ENCODE results near the gene SCGB1C1. TPM values are rescaled to one million over a fixed set of nuclear protein-coding genes. Genes with fewer than 3 reads are reported as not detected.
"Not testable (repeated sequence)": the region's sequence is repeated elsewhere in the genome, so short reads cannot be mapped to it uniquely, and the experiment has no call there.

The SCGB1C1 gene
- not detected in 3 replicates for total RNA-seq

GRCh38 chr11:192674-193128 is at the start of gene SCGB1C1:
Gene SCGB1C1, plus strand, starts transcription at chr11:193078. Its CDS starts 22 bp downstream, at chr11:193100.
- DNase-seq (ENCODE audit: low spot score in 2 of 2, unreplicated experiment in 2 of 2); H3K4me3 Mint-ChIP-seq; H3K27me3 Mint-ChIP-seq (ENCODE audit: low read depth); H3K4me1 Mint-ChIP-seq; H3K27ac Mint-ChIP-seq; H3K9me3 Mint-ChIP-seq; H3K36me3 Mint-ChIP-seq: not testable (repeated sequence)

GRCh38 chr11:180242-180641 is 12.6 kb upstream of the SCGB1C1 start:
- H3K4me3 Mint-ChIP-seq; H3K27me3 Mint-ChIP-seq (ENCODE audit: low read depth); DNase-seq (ENCODE audit: low spot score in 2 of 2, unreplicated experiment in 2 of 2); H3K27ac Mint-ChIP-seq; H3K36me3 Mint-ChIP-seq; H3K4me1 Mint-ChIP-seq; H3K9me3 Mint-ChIP-seq: not testable (repeated sequence)
- TF ChIP-seq CTCF (IDR thresholded peaks at IDR 0.05; ENCODE audit: unreplicated experiment): peak; percentile 27

- not testable (repeated sequence) for DNase-seq (ENCODE audit: low spot score in 2 of 2, unreplicated experiment in 2 of 2); H3K9me3 Mint-ChIP-seq; H3K4me1 Mint-ChIP-seq; H3K4me3 Mint-ChIP-seq; H3K27ac Mint-ChIP-seq; H3K27me3 Mint-ChIP-seq (ENCODE audit: low read depth); H3K36me3 Mint-ChIP-seq
Observed at GRCh38 chr11:189200-189783, 3.6 kb upstream of the SCGB1C1 start.

GRCh38 chr11:189843-190311 is 3.0 kb upstream of the SCGB1C1 start:
- H3K4me1 Mint-ChIP-seq, H3K27ac Mint-ChIP-seq, H3K36me3 Mint-ChIP-seq: not testable (repeated sequence)

GRCh38 chr11:190546-190945 is 2.3 kb upstream of the SCGB1C1 start:
- not testable (repeated sequence) for DNase-seq (ENCODE audit: low spot score in 2 of 2, unreplicated experiment in 2 of 2); H3K27ac Mint-ChIP-seq; H3K4me3 Mint-ChIP-seq; H3K9me3 Mint-ChIP-seq; H3K4me1 Mint-ChIP-seq; H3K36me3 Mint-ChIP-seq; H3K27me3 Mint-ChIP-seq (ENCODE audit: low read depth)

More at GRCh38 chr11:189843-190311, 3.0 kb upstream of the SCGB1C1 start:
- not testable (repeated sequence) for H3K9me3 Mint-ChIP-seq; DNase-seq (ENCODE audit: low spot score in 2 of 2, unreplicated experiment in 2 of 2); H3K4me3 Mint-ChIP-seq; H3K27me3 Mint-ChIP-seq (ENCODE audit: low read depth)
- TF ChIP-seq CTCF (IDR thresholded peaks at IDR 0.05; ENCODE audit: unreplicated experiment): peak; percentile 29

- peak in 1 of 2 experiments; percentile 34 for DNase-seq (ENCODE audit: low spot score in 2 of 2, unreplicated experiment in 2 of 2)
- H3K27me3 Mint-ChIP-seq (ENCODE audit: low read depth); H3K27ac Mint-ChIP-seq; H3K9me3 Mint-ChIP-seq; H3K4me1 Mint-ChIP-seq; H3K4me3 Mint-ChIP-seq; H3K36me3 Mint-ChIP-seq: not testable (repeated sequence)
Observed at GRCh38 chr11:191490-192478, 1.1 kb upstream of the SCGB1C1 start.

- not testable (repeated sequence) for H3K36me3 Mint-ChIP-seq; H3K4me3 Mint-ChIP-seq; H3K27ac Mint-ChIP-seq; H3K9me3 Mint-ChIP-seq; H3K4me1 Mint-ChIP-seq; H3K27me3 Mint-ChIP-seq (ENCODE audit: low read depth)
- DNase-seq (ENCODE audit: low spot score in 2 of 2, unreplicated experiment in 2 of 2): peak in 1 of 2 experiments; percentile 34
Observed at GRCh38 chr11:193481-193880, 603 bp downstream of the SCGB1C1 start.

Measured in mesothelial cell of epicardium (in vitro differentiated cells).